Keratinocyte (primary cell): ENCODE results near the gene MYBPC2. TPM values are rescaled to one million over a fixed set of nuclear protein-coding genes. Genes with fewer than 3 reads are reported as not detected.

Experiments
- DNase-seq: peaks from one replicate; pipeline ENCODE4 v3.0.0-alpha.2; 2011; ENCODE audit warnings: low read depth, missing footprints, low spot score
- FAIRE-seq: peaks from 2 replicates; lab custom pipeline; 2011; peaks lifted over from hg19 to GRCh38; lab: Jason Lieb, UNC
- H2AFZ ChIP-seq: 2 replicates; pipeline ENCODE4 v1.6.0; 2012; ENCODE audit warnings: low read length, control low read depth, inconsistent platforms; ENCODE audit not compliant: control insufficient read depth
- H3K27ac ChIP-seq: 2 replicates; pipeline ENCODE4 v1.5.1; 2011; ENCODE audit warnings: low read length; ENCODE audit not compliant: control insufficient read depth, insufficient read depth
- H3K27me3 ChIP-seq: 3 replicates; pipeline ENCODE4 v1.6.0; 2011; ENCODE audit warnings: low read length; ENCODE audit not compliant: control insufficient read depth, insufficient read depth; ENCODE audit errors: extremely low read depth
- H3K36me3 ChIP-seq, 2 experiments: 2 replicates in 1 of 2; 3 replicates in 1 of 2; pipeline ENCODE4 v1.5.1; 2011; ENCODE audit warnings: low read length in 2 of 2, mild to moderate bottlenecking in 1 of 2; ENCODE audit not compliant: control insufficient read depth in 2 of 2, insufficient read depth in 2 of 2; ENCODE audit errors: extremely low read depth in 1 of 2
- H3K4me1 ChIP-seq: 3 replicates; pipeline ENCODE4 v1.5.1; 2011; ENCODE audit warnings: low read length; ENCODE audit not compliant: control insufficient read depth, insufficient read depth; ENCODE audit errors: extremely low read depth
- H3K4me2 ChIP-seq: 3 replicates; pipeline ENCODE4 v1.6.0; 2011; ENCODE audit warnings: low read depth, low read length; ENCODE audit not compliant: control insufficient read depth, insufficient read depth; ENCODE audit errors: extremely low read depth
- H3K4me3 ChIP-seq, 3 experiments: fragments of 200-600 bp in 1 of 3; sonication (generic) in 1 of 3; 2 replicates in 2 of 3; 3 replicates in 1 of 3; pipeline ENCODE4 v1.5.1; 2011 to 2016; ENCODE audit warnings: low read length in 3 of 3, mild to moderate bottlenecking in 3 of 3, control low read depth in 2 of 3, inconsistent platforms in 1 of 3, low read depth in 1 of 3, mixed read lengths in 1 of 3, mixed run types in 1 of 3, moderate library complexity in 1 of 3; ENCODE audit not compliant: control insufficient read depth in 2 of 3, insufficient read depth in 2 of 3; ENCODE audit errors: extremely low read depth in 1 of 3
- H3K79me2 ChIP-seq: 2 replicates; pipeline ENCODE4 v1.6.0; 2012; ENCODE audit warnings: low read length; ENCODE audit not compliant: control insufficient read depth, insufficient read depth
- H3K9ac ChIP-seq: 3 replicates; pipeline ENCODE4 v1.6.0; 2011; ENCODE audit warnings: low read length; ENCODE audit not compliant: control insufficient read depth, insufficient read depth; ENCODE audit errors: extremely low read depth
- H3K9me1 ChIP-seq: 3 replicates; pipeline ENCODE4 v1.6.0; 2011; ENCODE audit warnings: low read length; ENCODE audit not compliant: control insufficient read depth, insufficient read depth; ENCODE audit errors: extremely low read depth
- H3K9me3 ChIP-seq: 2 replicates; pipeline ENCODE4 v1.5.1; 2012; ENCODE audit warnings: low read depth, low read length; ENCODE audit not compliant: control insufficient read depth
- H4K20me1 ChIP-seq: 3 replicates; pipeline ENCODE4 v1.6.0; 2011; ENCODE audit warnings: low read length; ENCODE audit not compliant: control insufficient read depth, insufficient read depth; ENCODE audit errors: extremely low read depth
- EZH2 ChIP-seq: IDR thresholded peaks from one replicate; pipeline ENCODE4 v1.6.1; 2012; ENCODE audit warnings: inconsistent platforms, mild to moderate bottlenecking, low read length, moderate library complexity
- dilution Hi-C: fragments of 300-500 bp; cut with MboI; formaldehyde crosslinking; loops from one replicate; pipeline ENCODE4 v1.7.0; 2020; ENCODE audit warnings: low sequenced_read_pairs; ENCODE audit not compliant: extremely low pct_ligation_motif_present
- polyA plus RNA-seq, 5 experiments: library from polyadenylated mRNA; depleted of rRNA in 3 of 5; stranded (reverse) in 3 of 5; stranded (forward) in 1 of 5; unstranded in 1 of 5; fragments of >200 nt; gene quantifications; 1 replicate in 1 of 5; 2 replicates in 3 of 5; 3 replicates in 1 of 5; pipeline versions ENCODE4 v1.2.1 to v1.2.3, GENCODE V29; 2011 to 2012; ENCODE audit warnings: missing spikeins in 2 of 5, low read depth in 1 of 5, low replicate concordance in 1 of 5
- TF ChIP-seq, protein P1 (sequence below), 3 experiments: IDR thresholded peaks in 1 of 3; conservative IDR thresholded peaks in 1 of 3; optimal IDR thresholded peaks in 1 of 3; 2 replicates in 2 of 3; 3 replicates in 1 of 3; pipeline versions ENCODE3 to v1.5.1; 2011; ENCODE audit warnings: low read length in 3 of 3, mild to moderate bottlenecking in 3 of 3, moderate library complexity in 2 of 3, control low read depth in 1 of 3, inconsistent platforms in 1 of 3; ENCODE audit not compliant: insufficient read depth in 2 of 3; ENCODE audit errors: extremely low read depth in 1 of 3

Gene MYBPC2
- polyA plus RNA-seq, 1 donor (not counting 4 experiments of a cell fraction or from before 2014, with no cell fraction given): not detected

DNA sequence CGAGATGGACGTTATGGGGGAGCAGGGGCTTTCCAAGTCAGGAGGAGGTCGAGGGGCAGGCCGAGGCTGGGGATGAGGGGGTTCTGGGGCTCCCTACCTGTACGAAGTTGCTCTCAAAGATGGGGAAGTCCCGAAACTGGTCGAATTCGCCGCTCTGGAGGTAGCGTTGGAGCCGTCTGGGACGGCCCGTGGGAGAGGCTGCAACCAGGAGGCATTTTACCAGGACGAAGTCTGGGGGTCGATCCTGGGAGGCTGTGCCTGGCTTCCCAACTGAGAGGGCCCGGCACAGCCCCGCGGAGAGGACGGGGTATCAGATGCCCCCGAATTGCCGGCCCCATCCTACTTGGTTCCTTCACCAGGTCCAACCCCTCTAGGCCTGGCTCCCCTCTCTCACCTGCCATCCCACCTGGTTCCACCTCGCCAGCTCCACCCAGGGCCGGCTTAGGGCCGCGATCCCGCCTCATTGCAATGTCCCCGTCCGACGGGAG lies 43.1 kb downstream of the MYBPC2 start:
- Histone ChIP-seq H4K20me1 (peaks cover 6% of the 10 kb centered on the region), H3K9me3 (no peaks in the 10 kb centered on the region), H3K9me1 (peaks cover 2% of the 10 kb centered on the region), H3K4me2 (no peak overlapping the region), H3K4me1 (peaks cover 6% of the 10 kb centered on the region), H3K4me3 (no peak overlapping the region), H3K36me3 (peaks cover 7 to 10% of the 10 kb centered on the region in 2 experiments), H3K79me2 (peaks cover 19% of the 10 kb centered on the region), H3K27me3 (no peaks in the 10 kb centered on the region), H3K9ac (no peak overlapping the region), H2AFZ (no peak overlapping the region), H3K27ac (no peak overlapping the region)
- dilution Hi-C loops: no loop called here
- DNase-seq (no peak), FAIRE-seq (no peak)
- TF ChIP-seq, protein P1, sequence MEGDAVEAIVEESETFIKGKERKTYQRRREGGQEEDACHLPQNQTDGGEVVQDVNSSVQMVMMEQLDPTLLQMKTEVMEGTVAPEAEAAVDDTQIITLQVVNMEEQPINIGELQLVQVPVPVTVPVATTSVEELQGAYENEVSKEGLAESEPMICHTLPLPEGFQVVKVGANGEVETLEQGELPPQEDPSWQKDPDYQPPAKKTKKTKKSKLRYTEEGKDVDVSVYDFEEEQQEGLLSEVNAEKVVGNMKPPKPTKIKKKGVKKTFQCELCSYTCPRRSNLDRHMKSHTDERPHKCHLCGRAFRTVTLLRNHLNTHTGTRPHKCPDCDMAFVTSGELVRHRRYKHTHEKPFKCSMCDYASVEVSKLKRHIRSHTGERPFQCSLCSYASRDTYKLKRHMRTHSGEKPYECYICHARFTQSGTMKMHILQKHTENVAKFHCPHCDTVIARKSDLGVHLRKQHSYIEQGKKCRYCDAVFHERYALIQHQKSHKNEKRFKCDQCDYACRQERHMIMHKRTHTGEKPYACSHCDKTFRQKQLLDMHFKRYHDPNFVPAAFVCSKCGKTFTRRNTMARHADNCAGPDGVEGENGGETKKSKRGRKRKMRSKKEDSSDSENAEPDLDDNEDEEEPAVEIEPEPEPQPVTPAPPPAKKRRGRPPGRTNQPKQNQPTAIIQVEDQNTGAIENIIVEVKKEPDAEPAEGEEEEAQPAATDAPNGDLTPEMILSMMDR (optimal IDR thresholded peaks at IDR 0.05 in 1 of 3, IDR thresholded peaks at IDR 0.05 in 1 of 3, conservative IDR thresholded peaks at IDR 0.05 in 1 of 3; ENCODE audit: extremely low read depth in 1 of 3, insufficient read depth in 2 of 3, low read length in 3 of 3): no peak
- no peak for TF ChIP-seq EZH2

DNA sequence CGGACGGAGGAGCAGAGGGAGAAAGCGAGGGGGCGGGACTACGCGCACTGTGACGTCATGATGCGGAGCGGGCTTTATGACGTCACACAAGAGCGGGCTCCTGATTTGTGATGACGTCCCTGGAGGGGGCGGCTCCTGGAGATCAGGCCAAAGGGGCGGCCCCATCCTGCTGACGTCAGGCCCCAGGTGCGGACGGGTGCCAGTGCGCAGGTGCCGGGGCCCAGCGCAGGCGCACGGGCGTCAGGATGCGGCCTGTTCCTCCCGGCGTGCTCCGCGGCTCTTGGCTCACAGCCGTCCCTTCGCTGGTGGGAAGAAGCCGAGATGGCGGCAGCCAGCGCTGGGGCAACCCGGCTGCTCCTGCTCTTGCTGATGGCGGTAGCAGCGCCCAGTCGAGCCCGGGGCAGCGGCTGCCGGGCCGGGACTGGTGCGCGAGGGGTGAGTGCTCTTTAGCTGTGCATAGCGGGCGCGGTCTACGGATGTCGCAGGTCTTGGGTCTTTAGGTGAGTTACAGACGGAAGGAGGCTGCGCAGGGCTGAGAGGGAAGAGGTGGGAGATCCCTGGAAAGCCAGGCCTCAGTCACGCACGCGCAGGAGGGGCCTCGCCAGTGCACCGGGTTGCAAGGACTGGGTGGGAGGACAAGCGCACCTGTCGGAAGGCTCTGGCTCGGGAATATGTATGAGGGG lies 43.7 kb downstream of the MYBPC2 start, which contains the start of the genes EMC10 and GARIN5A:
TSS of gene EMC10 (plus strand) at position 284 of the 683 bp plus-strand sequence. CDS start at position 322, 38 bp downstream.
TSS of gene GARIN5A (minus strand) at position 625 of the 683 bp plus-strand sequence. CDS start at position 165, 460 bp downstream.
- Histone ChIP-seq H3K4me1 (peaks cover 6% of the 10 kb centered on the region), H3K9ac (peak within 1 kb of the TSS; percentile 85), H3K36me3 (peaks cover 7 to 16% of the 10 kb centered on the region in 2 experiments), H4K20me1 (peaks cover 6% of the 10 kb centered on the region), H3K9me3 (no peaks in the 10 kb centered on the region), H3K27me3 (no peaks in the 10 kb centered on the region), H3K27ac (peak within 1 kb of the TSS; percentile 67), H3K79me2 (peaks cover 19% of the 10 kb centered on the region), H2AFZ (peak within 1 kb of the TSS; percentile 97), H3K4me2 (peak within 1 kb of the TSS; percentile 74), H3K4me3 (peak within 1 kb of the TSS; percentile 85 to 94 (median 93)), H3K9me1 (peaks cover 2% of the 10 kb centered on the region)
- no peak for TF ChIP-seq EZH2
- TF ChIP-seq, protein P1 (optimal IDR thresholded peaks at IDR 0.05 in 1 of 3, IDR thresholded peaks at IDR 0.05 in 1 of 3, conservative IDR thresholded peaks at IDR 0.05 in 1 of 3; ENCODE audit: extremely low read depth in 1 of 3, insufficient read depth in 2 of 3, low read length in 3 of 3): no peak
- DNase-seq (peak; percentile 72), FAIRE-seq (no peak)
- dilution Hi-C loops: no loop called here
